Measurements from ENCODE around the gene FOXK2. TPM values are rescaled to one million over a fixed set of nuclear protein-coding genes. Genes with fewer than 3 reads are reported as not detected.
A peak's percentile ranks its signal among the peaks of the same experiment; 100 is the strongest.

FOXK2 gene
- 75.1 and 79.3 TPM in 2 replicates for total RNA-seq
- polyA plus RNA-seq = 32.8 and 33.4 TPM in 2 replicates
- polyA plus RNA-seq (2011; cell fraction: cytosol; rRNA removed) = 27.7 and 29.7 TPM in 2 replicates
- 36.4 and 37.8 TPM in 2 replicates for polyA plus RNA-seq (2011; cell fraction: nucleus; rRNA removed)
- polyA plus RNA-seq (2012) = 38.5 and 42.7 TPM in 2 replicates
- 48.7 and 48.8 TPM in 2 replicates for polyA minus RNA-seq
- 41.8 TPM for polyA minus RNA-seq (2011; cell fraction: cytosol; rRNA and poly(A)+ RNA removed)
- 41.6 and 56.0 TPM in 2 replicates for polyA minus RNA-seq (2011; cell fraction: nucleus; rRNA and poly(A)+ RNA removed)
- Bru-seq, nascent RNA = percentile 83 among the genes with signal in this experiment
- BruChase-seq, experiment 1, labeled RNA remaining after a 6-hour chase = percentile 88 among the genes with signal in this experiment
- BruChase-seq, experiment 2, labeled RNA remaining after a 2-hour chase = percentile 86 among the genes with signal in this experiment
- long read RNA-seq, full-length matches to known transcripts = 87 of 123 reads
- long read RNA-seq, partial matches to known transcripts = 8 of 123 reads
- long read RNA-seq, other reads (novel, unspliced or antisense) = 28 of 123 reads

- no peaks in the 10 kb centered on the region for H3K27me3 ChIP-seq (ENCODE audit: control insufficient read depth in 2 of 2, insufficient read depth in 2 of 2, low read length in 2 of 2)
- POLR2A ChIA-PET = no interaction called here
- dilution Hi-C loops (cut with MboI; ENCODE audit: extremely low pct_ligation_motif_present, low sequenced_read_pairs) (no loop called here), intact Hi-C loops (cut with micrococcal nuclease) (loop anchor here (1.0 to 2.0 kb wide), 3 partner anchors 18 to 60 kb away; partner anchors contain the start of gene NARF)
- peaks cover 2% of the 10 kb centered on the region for H3K9me1 ChIP-seq (replicated peaks; ENCODE audit: control insufficient read depth, extremely low read depth, insufficient read depth, low read length)
- H3K9ac ChIP-seq (replicated peaks; ENCODE audit: extremely low read depth, insufficient read depth, low read length) = peak within 1 kb of the TSS; percentile 86
- peak; percentile 93 for DNase-seq (ENCODE audit: low read depth, low spot score)
- CTCF ChIA-PET = interaction anchor here (0.6 to 2.8 kb wide), 6 partner anchors 10 to 35 kb away, joined by 3 to 24 read pairs (median 10); no protein-coding TSS in a partner anchor
- H2AFZ ChIP-seq (ENCODE audit: low read depth, low read length) = peak within 1 kb of the TSS; percentile 97
- H3K79me2 ChIP-seq (ENCODE audit: control insufficient read depth, insufficient read depth, low read length) = peaks cover 42% of the 10 kb centered on the region
- H3K27ac ChIP-seq (ENCODE audit: insufficient read depth, low read depth, low read length) = peak within 1 kb of the TSS; percentile 82
- no peak for TF ChIP-seq JUN (IDR thresholded peaks at IDR 0.05; ENCODE audit: borderline replicate concordance, insufficient read depth, insufficient read length, low read depth)
- no peak for TF ChIP-seq FOS (IDR thresholded peaks at IDR 0.05; ENCODE audit: borderline replicate concordance, insufficient read depth, low read length)
- peak; percentile 90 for TF ChIP-seq POLR2AphosphoS5 (IDR thresholded peaks at IDR 0.05; ENCODE audit: insufficient read depth, low read depth, low read length)
- TF ChIP-seq MYC (IDR thresholded peaks at IDR 0.05; ENCODE audit: low read depth, low read length) = no peak
- TF ChIP-seq EZH2 (IDR thresholded peaks at IDR 0.05; ENCODE audit: borderline replicate concordance, low read depth, low read length, severe bottlenecking) = no peak
- no peak for TF ChIP-seq CTCF (IDR thresholded peaks at IDR 0.05; ENCODE audit: extremely low read depth in 1 of 2, insufficient read depth in 1 of 2, low read depth in 1 of 2, low read length in 2 of 2)
- no peak for TF ChIP-seq GATA2 (IDR thresholded peaks at IDR 0.05; ENCODE audit: insufficient read depth, insufficient read length, low read depth, low read length)
- TF ChIP-seq POLR2A (IDR thresholded peaks at IDR 0.05; ENCODE audit: low read depth, low read length) = peak; percentile 78
- TF ChIP-seq MAX (IDR thresholded peaks at IDR 0.05; ENCODE audit: insufficient read depth, insufficient read length) = peak; percentile 74
- no peaks in the 10 kb centered on the region for H3K9me3 ChIP-seq (replicated peaks; ENCODE audit: control insufficient read depth, insufficient read depth, low read length)
- peak within 1 kb of the TSS; percentile 96 for H3K4me2 ChIP-seq (ENCODE audit: insufficient read depth, low read length)
- TSS peak; percentile 82 for BruUV-seq (replicated peaks)
- peaks cover 3% of the 10 kb centered on the region for H4K20me1 ChIP-seq (replicated peaks; ENCODE audit: control insufficient read depth, extremely low read depth, insufficient read depth, low read length)
- FAIRE-seq = peak; percentile 84
- H3K4me3 ChIP-seq (replicated peaks in 1 of 3; ENCODE audit: insufficient read depth in 1 of 3, low read depth in 1 of 3, low read length in 3 of 3) = peak within 1 kb of the TSS; percentile 81 to 93 (median 88)
- H3K36me3 ChIP-seq (ENCODE audit: control insufficient read depth in 2 of 2, extremely low read depth in 1 of 2, insufficient read depth in 2 of 2, low read length in 2 of 2) = no peaks in the 10 kb centered on the region
- peaks cover 2% of the 10 kb centered on the region for H3K4me1 ChIP-seq (ENCODE audit: control insufficient read depth, extremely low read depth, insufficient read depth, low read length)
Measured at GRCh38 chr17:82518826-82519810, at the start of gene FOXK2. Gene FOXK2 (plus strand): TSS chr17:82519732. CDS start chr17:82519889, 157 bp downstream.

All from endothelial cell of umbilical vein (primary cell).